ES-I3 (cell line): ENCODE data around the gene CYSTM1.

Source experiments
- H3K36me3 ChIP-seq: 2 replicates; pipeline ENCODE4 v1.6.1; 2013; ENCODE audit warnings: mild to moderate bottlenecking, low read length, control low read depth, moderate library complexity; ENCODE audit not compliant: insufficient read depth
- H3K4me1 ChIP-seq: 2 replicates; pipeline ENCODE4 v1.6.1; 2013; ENCODE audit warnings: mild to moderate bottlenecking, control low read depth, low read length; ENCODE audit not compliant: insufficient read depth
- H3K9ac ChIP-seq: 2 replicates; pipeline ENCODE4 v1.6.1; 2013; ENCODE audit warnings: low read depth, mild to moderate bottlenecking, low read length, moderate library complexity
- H3K9me3 ChIP-seq: 2 replicates; pipeline ENCODE4 v1.6.1; 2013; ENCODE audit warnings: mild to moderate bottlenecking, low read length, moderate library complexity; ENCODE audit not compliant: control insufficient read depth, insufficient read depth

The CYSTM1 gene

GRCh38 chr5:140220032-140220697, 45.2 kb downstream of the CYSTM1 start:
- peaks cover 16% of the 10 kb centered on the region for H3K4me1 ChIP-seq
- no peaks in the 10 kb centered on the region for H3K36me3 ChIP-seq

GRCh38 chr5:140220698-140221064, 45.7 kb downstream of the CYSTM1 start:
- no peak overlapping the region for H3K9ac ChIP-seq
- no peaks in the 10 kb centered on the region for H3K36me3 ChIP-seq
- H3K9me3 ChIP-seq, result no peaks in the 10 kb centered on the region
- H3K4me1 ChIP-seq, result peaks cover 16% of the 10 kb centered on the region

More at GRCh38 chr5:140220032-140220697, 45.2 kb downstream of the CYSTM1 start:
- no peaks in the 10 kb centered on the region for H3K9me3 ChIP-seq
- H3K9ac ChIP-seq, result no peak overlapping the region

- Histone ChIP-seq H3K36me3 (no peaks in the 10 kb centered on the region), H3K9me3 (no peaks in the 10 kb centered on the region), H3K4me1 (peaks cover 9% of the 10 kb centered on the region), H3K9ac (no peak overlapping the region)
Observed at GRCh38 chr5:140221697-140222223, 46.8 kb downstream of the CYSTM1 start.

DNA sequence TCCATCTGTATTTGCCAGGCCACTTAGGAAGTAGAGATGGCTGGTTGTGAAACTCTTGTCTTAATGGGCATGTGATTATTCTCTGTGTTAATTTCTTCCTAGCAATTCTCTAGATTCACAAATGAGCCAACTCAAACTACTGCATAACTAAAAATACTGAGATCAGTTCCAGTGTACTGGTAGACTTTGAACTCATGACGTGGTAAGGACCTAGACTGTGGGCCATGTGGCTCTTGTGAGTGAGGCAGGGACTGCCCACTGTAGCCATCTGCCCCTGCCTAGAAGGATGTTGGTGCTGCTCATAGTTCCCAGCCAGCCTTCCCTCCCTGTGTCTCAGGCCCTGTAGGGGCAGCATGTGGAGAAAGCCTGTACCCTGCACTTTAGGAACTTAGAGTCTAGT, 47.4 kb downstream of the CYSTM1 start:
- Histone ChIP-seq H3K9me3 (no peaks in the 10 kb centered on the region), H3K36me3 (no peaks in the 10 kb centered on the region), H3K9ac (no peak overlapping the region), H3K4me1 (peaks cover 7% of the 10 kb centered on the region)

DNA sequence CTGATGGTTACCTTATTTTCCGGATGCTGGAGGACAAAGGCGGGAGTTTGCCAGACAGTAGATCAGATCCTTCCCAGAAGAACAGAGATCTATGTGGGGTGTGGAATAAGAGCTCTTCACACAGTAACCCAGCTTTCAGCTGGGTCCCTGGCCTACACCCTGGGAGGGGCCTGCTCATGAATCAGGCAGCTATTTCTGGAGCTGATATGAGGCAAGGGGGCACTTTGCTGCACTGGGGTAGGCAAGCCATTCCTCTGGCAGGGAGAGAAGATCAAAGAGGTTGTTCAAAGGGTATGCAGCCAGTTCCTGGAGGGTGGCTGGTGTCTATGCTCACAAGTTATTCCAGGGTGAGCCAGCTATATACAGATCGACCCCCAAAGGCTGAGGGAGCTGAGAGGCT, 48.6 kb downstream of the CYSTM1 start:
- Histone ChIP-seq H3K9me3 (no peaks in the 10 kb centered on the region), H3K9ac (no peak overlapping the region), H3K36me3 (no peaks in the 10 kb centered on the region), H3K4me1 (peaks cover 7% of the 10 kb centered on the region)

- no peaks in the 10 kb centered on the region for H3K36me3 ChIP-seq
- no peak overlapping the region for H3K9ac ChIP-seq
- peaks cover 7% of the 10 kb centered on the region for H3K4me1 ChIP-seq
- H3K9me3 ChIP-seq, result no peaks in the 10 kb centered on the region
Observed at GRCh38 chr5:140224658-140225057, 49.7 kb downstream of the CYSTM1 start.

DNA sequence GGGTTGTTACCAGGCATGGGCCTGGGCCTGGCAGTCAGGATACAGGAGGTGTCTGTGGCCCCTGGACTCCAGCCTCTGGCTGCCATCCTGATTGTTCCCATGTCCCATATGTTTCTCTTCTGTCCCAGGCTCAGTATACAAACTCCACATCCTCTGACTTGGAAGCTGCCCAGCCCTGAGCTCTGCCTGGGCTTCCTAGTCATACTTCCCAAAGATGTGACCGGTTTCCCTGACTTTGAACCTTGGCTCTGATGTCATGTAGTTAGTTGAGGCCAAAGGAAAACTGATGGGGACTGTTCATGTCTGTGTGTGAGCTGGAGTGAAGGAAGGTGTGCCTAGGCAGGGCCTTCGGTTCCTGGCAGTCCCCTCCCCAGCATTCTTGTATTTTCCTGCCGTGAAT, 50.4 kb downstream of the CYSTM1 start:
- H3K9ac ChIP-seq, result no peak overlapping the region
- H3K36me3 ChIP-seq, result no peaks in the 10 kb centered on the region
- no peaks in the 10 kb centered on the region for H3K9me3 ChIP-seq
- peaks cover 3% of the 10 kb centered on the region; the same call in 1 of the 2 replicates for H3K4me1 ChIP-seq

GRCh38 chr5:140227046-140227445, 52.1 kb downstream of the CYSTM1 start:
- H3K9ac ChIP-seq, result no peak overlapping the region

DNA sequence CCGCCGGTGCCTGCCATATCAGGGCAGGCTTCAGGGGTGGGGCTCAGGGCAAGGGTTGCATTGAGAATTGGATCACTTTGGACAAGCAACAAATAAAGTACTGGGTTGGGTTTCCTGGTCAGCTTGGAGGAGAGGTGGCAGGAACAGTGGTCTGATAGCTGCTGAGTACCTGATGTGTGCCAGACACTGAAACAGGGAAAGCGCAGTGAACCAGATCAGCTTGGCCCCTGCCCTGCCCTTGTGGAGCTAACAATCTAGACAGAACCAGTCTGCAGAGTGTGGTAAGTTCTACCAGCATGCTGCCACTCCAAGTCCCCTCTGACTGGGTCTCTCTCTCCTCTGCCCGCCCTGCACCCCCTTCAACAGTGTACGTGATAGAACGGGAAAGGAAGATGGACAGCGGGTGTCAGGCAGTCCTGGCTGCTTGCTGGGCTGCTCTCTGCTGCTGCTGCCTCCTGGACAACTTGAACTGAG, 53.4 kb downstream of the CYSTM1 start:
- H3K36me3 ChIP-seq, result no peaks in the 10 kb centered on the region
- H3K4me1 ChIP-seq, result no peaks in the 10 kb centered on the region
- H3K9me3 ChIP-seq, result no peaks in the 10 kb centered on the region
- H3K9ac ChIP-seq, result no peak overlapping the region

More at GRCh38 chr5:140227046-140227445, 52.1 kb downstream of the CYSTM1 start:
- Histone ChIP-seq H3K36me3 (no peaks in the 10 kb centered on the region), H3K4me1 (no peaks in the 10 kb centered on the region), H3K9me3 (no peaks in the 10 kb centered on the region)

DNA sequence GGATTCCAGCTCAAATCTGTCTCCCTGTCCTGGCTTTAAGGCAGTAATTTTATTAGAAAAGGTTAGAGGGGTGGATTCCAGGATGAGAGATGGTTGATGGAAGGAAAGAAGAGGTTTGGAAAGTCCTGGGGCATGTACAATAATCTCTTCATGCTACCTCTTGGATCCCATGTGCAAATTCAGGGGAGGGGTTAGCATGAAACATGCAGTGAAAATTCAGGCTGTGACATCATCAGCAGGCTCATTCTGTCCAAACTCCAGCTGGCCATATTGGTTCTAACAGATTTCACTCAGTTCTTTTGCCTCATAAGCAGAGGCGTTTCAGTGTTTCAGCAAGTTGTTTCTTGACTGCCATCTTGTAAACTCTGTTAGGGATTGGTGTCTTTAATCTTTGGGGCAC, 55.4 kb downstream of the CYSTM1 start:
- Histone ChIP-seq H3K36me3 (no peaks in the 10 kb centered on the region), H3K9ac (no peak overlapping the region), H3K4me1 (no peaks in the 10 kb centered on the region), H3K9me3 (no peaks in the 10 kb centered on the region)

- Histone ChIP-seq H3K9me3 (no peaks in the 10 kb centered on the region), H3K36me3 (no peaks in the 10 kb centered on the region), H3K9ac (no peak overlapping the region), H3K4me1 (no peaks in the 10 kb centered on the region)
Observed at GRCh38 chr5:140232731-140233130, 57.7 kb downstream of the CYSTM1 start.

DNA sequence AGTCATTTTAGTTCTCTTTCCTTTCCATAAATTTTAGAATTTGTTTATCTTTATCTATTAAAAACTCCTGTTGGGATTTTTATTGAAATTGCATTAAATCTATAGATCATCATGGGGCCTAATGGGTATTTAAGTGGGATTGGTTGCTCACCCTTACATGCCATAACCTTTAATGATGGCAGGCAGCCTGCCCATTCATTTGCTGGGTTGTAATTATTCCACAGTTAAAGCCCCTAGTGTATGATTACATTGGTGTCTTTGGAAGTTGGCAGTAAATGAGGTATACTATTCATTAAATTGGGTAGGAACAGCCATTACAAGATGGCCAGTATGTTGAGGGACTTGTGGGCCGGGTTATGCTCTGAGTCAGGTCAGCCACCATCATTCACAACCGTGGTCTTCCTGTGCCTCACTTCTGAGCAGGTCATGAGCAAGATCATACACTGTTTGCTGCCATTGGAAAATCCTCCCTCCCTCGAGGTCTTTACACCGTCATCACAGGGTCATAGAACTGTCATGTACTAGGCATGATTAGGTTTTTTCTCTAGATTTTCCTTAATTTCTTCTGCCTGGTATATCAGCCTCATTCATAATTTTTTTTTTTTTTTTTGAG, 59.5 kb downstream of the CYSTM1 start:
- H3K36me3 ChIP-seq, result no peaks in the 10 kb centered on the region
- no peaks in the 10 kb centered on the region for H3K4me1 ChIP-seq
- H3K9me3 ChIP-seq, result no peaks in the 10 kb centered on the region
- no peak overlapping the region for H3K9ac ChIP-seq

GRCh38 chr5:140235791-140236551, 61.0 kb downstream of the CYSTM1 start:
- Histone ChIP-seq H3K9me3 (no peaks in the 10 kb centered on the region), H3K36me3 (no peaks in the 10 kb centered on the region), H3K9ac (no peak overlapping the region), H3K4me1 (peaks cover 3% of the 10 kb centered on the region)

DNA sequence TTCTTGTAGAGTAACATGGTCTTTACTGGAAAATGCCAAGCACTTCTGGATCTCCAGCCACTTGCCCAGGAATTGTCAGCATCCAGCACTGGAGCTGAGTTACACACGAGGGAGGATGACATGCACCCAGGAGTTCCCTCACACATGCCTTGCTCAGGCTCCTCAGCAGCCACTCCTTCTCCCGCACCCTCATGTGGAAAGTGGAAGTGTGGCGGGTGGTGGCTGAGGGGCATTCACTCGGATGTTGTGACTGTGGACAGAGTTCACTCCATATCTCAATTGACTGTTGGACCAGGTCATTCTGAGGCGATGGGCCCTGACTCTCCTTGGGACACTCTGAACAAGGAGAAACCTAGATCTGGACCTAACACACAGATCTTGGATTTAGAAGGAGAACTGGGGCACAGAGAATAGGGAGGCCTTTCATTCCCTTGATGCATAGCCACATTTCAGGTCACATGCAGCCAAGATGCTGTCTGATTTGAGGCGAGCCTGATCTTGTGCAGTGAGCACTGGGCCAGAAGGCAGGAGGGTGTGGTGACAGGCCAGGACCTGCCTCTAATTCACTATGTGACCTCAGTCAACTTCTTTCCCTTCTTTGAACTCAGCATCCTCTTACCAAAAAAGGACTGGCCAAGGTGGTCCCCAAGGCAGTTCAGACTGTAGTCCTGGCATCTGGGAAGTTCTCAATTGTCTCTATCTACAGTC, 62.1 kb downstream of the CYSTM1 start:
- Histone ChIP-seq H3K9ac (no peak overlapping the region), H3K9me3 (no peaks in the 10 kb centered on the region), H3K4me1 (peaks cover 10% of the 10 kb centered on the region), H3K36me3 (no peaks in the 10 kb centered on the region)
